ENCODE measurements around the gene KRTAP12-3.

The KRTAP12-3 gene

GRCh38 chr21:44701023-44701400, 43.3 kb downstream of the KRTAP12-3 start:
- in situ Hi-C loops (cut with MboI; ENCODE audit: low sequenced_read_pairs), result no loop called here

- in situ Hi-C loops (cut with MboI; ENCODE audit: low sequenced_read_pairs), result no loop called here
Measured at GRCh38 chr21:44701541-44701940, 43.8 kb downstream of the KRTAP12-3 start.

DNA sequence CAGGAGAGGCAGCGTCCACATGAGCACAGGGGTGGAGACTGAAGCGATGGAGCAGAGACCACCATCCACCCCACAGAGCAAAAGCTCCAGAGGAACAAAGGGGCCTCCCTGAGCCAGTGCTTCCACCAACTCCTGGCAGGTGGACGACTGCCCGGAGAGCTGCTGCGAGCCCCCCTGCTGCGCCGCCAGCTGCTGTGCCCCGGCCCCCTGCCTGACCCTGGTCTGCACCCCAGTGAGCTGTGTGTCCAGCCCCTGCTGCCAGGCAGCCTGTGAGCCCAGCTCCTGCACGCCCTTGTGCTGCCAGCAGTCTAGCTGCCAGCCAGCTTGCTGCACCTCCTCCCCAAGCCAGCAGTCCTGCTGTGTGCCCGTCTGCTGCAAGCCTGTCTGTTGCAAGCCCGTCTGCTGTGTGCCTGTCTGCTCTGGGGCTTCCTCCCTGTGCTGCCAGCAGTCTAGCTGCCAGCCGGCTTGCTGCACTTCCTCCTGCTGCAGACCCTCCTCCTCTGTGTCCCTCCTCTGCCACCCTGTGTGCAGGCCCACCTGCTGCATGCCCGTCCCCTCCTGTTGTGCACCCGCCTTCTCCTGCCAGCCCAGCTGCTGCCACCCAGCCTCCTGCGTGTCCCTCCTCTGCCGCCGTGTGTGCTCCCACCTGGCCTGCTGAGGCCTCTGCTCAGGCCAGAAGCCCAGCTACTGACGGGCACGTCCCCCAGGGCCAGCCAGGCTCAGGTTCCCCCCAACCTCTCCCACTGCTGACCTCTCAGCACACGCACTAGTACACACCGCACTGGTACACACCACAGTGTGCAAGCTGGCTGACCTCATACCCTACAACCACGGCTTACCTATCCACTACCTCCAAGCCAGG, 44.6 kb downstream of the KRTAP12-3 start:
- in situ Hi-C loops (cut with MboI; ENCODE audit: low sequenced_read_pairs), result no loop called here

GRCh38 chr21:44702973-44703730, 45.4 kb downstream of the KRTAP12-3 start:
- in situ Hi-C loops (cut with MboI; ENCODE audit: low sequenced_read_pairs), result no loop called here

DNA sequence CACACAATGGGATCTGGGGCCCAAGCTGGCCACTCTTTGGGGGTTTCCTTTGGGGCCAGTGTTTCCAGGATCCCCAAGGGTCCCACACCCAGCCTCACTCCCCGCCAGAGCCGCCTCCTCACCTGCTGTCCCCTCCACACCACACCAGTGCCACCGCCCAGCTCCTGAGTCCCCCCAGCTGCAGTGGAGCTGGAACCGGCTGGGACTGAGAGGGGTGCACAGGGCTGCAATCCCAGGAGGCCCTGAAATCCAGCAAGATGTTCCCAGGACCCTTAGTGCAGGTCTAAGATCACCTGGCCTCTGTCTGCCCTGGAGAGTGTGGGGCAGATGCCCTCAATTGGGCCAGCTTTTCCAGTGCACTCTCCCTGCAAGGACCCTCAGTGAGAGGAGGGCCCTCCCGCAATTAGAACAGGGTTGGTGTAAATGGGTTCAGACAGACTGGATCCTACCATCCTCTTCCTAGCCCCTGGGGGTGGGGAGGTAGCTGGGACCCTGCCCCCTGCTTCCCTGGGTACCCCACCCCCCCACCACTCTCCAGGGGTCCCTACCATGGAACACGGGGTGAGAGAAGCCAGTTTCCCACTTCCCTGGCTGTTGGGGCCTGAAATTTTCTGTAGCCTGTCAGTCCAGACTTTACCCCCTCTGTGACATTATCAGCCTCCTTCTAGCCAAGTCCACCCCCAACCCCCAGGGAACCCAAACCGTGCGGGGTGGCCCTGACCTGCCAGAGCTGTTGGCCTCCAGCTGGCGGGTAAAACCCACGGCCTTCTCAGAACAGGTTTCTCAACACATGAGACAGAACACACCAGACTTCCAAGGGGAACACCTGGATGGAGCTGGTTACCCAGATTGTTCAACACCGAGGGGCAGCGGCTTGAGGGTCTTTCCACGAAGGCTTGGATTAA, 46.3 kb downstream of the KRTAP12-3 start:
- in situ Hi-C loops (cut with MboI; ENCODE audit: low sequenced_read_pairs), result no loop called here

- in situ Hi-C loops (cut with MboI; ENCODE audit: low sequenced_read_pairs), result no loop called here
Measured at GRCh38 chr21:44704636-44705001, 46.9 kb downstream of the KRTAP12-3 start.

GRCh38 chr21:44706026-44706705, 48.4 kb downstream of the KRTAP12-3 start:
- in situ Hi-C loops (cut with MboI; ENCODE audit: low sequenced_read_pairs), result no loop called here

DNA sequence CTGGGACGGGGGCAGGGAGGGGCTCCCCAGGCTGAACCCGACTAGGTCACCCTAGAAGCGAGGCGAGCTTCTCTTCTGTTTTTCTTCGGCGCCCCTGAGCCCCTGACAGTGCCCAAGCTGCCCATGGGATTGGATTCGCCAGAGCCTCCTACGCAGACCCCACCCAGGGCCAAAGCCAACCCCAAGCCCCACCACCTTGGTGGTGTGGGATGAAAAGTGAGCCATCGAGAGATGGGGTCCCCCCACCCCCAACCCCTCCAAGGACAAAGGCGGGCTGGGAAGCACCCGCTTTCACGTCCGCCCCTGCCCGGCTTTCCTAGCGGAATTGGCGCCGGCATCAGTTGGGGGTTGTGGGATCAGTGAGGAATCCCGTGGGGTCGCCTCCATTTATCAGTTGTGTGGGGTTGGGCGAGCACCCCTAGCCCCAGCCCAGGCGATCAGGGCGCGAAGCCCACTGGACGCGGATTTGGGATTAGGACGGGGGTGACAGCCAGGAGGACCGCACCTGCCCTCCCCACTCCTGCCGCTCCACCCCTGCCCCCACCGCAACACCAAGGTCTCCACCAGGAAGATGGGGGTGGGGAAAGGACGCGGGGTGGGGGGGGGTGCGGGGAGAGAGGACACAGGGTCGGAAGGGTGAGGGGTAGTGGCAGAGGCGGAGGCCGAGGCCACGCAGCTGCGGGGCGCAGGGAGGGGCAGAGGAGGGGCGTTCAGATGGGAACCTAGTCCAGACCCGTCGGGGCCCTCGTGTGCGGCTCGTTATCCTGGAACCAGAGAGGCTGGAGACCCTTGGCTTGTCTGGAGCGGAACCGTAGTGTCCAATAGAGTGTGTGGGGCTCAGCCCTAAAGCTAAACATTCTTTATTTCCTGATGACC, 49.2 kb downstream of the KRTAP12-3 start:
- in situ Hi-C loops (cut with MboI; ENCODE audit: low sequenced_read_pairs), result no loop called here

All from HL-60/S4 treated with retinoic acid at 250 ng/mL for 4 days and 3 days (cell line).